Measurements from ENCODE around the gene NFYA. TPM values are rescaled to one million over a fixed set of nuclear protein-coding genes. Genes with fewer than 3 reads are reported as not detected.

Gene NFYA
- total RNA-seq, 1 experiment from 2014 or later = 28.7 TPM

DNA sequence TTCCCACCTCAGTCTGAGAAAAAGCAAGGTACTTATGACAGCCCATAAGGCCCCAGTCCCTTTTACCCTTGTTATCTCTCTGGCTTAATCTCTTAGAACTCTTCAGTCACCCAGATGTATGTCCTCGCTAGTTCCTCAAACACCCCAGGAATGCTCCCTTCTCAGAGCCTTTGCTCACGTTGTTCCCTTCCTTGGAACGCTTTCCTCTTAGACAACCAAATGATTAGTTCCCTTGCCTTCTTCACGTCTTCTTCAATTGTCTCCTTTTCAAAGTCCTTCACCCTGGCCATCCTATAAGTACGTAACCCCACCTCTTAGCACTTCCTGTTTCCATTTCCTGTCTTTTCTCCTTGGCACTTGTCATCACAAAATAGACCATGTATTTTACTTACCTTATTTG is 20.9 kb upstream of the NFYA start:
- POLR2A ChIA-PET = no interaction called here
- TF ChIP-seq TCF7L2 (IDR thresholded peaks at IDR 0.05; ENCODE audit: borderline replicate concordance, extremely low read depth, insufficient read depth, insufficient read length) = no peak
- TF ChIP-seq POLR2AphosphoS5 (IDR thresholded peaks at IDR 0.05; ENCODE audit: low read depth, low read length) = no peak
- TF ChIP-seq ZFX (IDR thresholded peaks at IDR 0.05) = no peak
- TF ChIP-seq SP1 (IDR thresholded peaks at IDR 0.05; ENCODE audit: low read depth) = no peak
- no peak for TF ChIP-seq EGR1 (IDR thresholded peaks at IDR 0.05; ENCODE audit: low read depth)
- no peak for TF ChIP-seq JUND (IDR thresholded peaks at IDR 0.05)
- no peak for TF ChIP-seq FOSL1 (IDR thresholded peaks at IDR 0.05; ENCODE audit: low read depth)
- TF ChIP-seq SIN3A (IDR thresholded peaks at IDR 0.05; ENCODE audit: low read depth) = no peak
- TF ChIP-seq, protein P1, sequence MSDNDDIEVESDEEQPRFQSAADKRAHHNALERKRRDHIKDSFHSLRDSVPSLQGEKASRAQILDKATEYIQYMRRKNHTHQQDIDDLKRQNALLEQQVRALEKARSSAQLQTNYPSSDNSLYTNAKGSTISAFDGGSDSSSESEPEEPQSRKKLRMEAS (IDR thresholded peaks at IDR 0.05) = no peak
- CTCF ChIA-PET = no interaction called here

DNA sequence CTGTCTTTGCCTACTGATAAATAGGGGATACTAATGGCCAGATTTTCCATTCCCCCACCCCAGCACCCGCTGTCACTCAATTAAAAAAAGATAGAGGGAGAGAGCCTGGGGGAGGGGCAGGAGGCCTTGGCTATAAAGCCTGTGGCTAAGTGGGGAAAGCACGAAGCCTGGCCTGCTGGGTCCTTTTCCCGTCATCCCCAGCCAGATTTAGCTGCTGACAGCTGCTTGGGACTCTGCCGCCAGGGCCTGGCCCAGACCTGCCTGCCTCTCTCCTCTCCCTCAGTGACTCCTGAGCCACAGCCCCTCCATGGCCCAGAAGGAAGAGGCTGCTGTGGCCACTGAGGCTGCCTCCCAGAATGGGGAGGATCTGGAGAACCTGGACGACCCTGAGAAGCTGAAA is 19.7 kb upstream of the NFYA start, which contains the start of gene APOBEC2:
Gene APOBEC2 (plus strand): TSS at position 162 of the 400 bp plus-strand sequence. CDS start 146 bp downstream, at position 308.
- Histone ChIP-seq H3K9me2 (ENCODE audit: insufficient read depth) (no peaks in the 10 kb centered on the region), H3K27me3 (ENCODE audit: insufficient read depth, low read length) (no peaks in the 10 kb centered on the region), H2AFZ (ENCODE audit: low read depth, low read length, poor library complexity, severe bottlenecking) (no peak within 1 kb of the TSS), H3K79me2 (ENCODE audit: insufficient read depth, low read length) (no peaks in the 10 kb centered on the region), H4K20me1 (ENCODE audit: insufficient read depth) (no peaks in the 10 kb centered on the region), H3K9ac (ENCODE audit: low read length) (no peak within 1 kb of the TSS), H3K4me3 (replicated peaks in 1 of 2; ENCODE audit: low read depth in 1 of 2, low read length in 2 of 2) (no peak within 1 kb of the TSS), H3K4me1 (ENCODE audit: control insufficient read depth in 1 of 2, insufficient read depth in 2 of 2, low read length in 2 of 2) (no peaks in the 10 kb centered on the region), H3K27ac (ENCODE audit: low read depth, low read length) (no peak within 1 kb of the TSS), H3K36me3 (ENCODE audit: control insufficient read depth in 1 of 2, insufficient read depth in 2 of 2, low read length in 2 of 2) (no peaks in the 10 kb centered on the region), H3K4me2 (ENCODE audit: low read length) (no peak within 1 kb of the TSS), H3K9me3 (ENCODE audit: control insufficient read depth in 1 of 2, insufficient read depth in 1 of 2, low read depth in 1 of 2, low read length in 2 of 2) (no peaks in the 10 kb centered on the region)
- no TSS peak for BruUV-seq (replicated peaks)
- CTCF ChIA-PET = no interaction called here
- TF ChIP-seq RAD21 (IDR thresholded peaks at IDR 0.05; ENCODE audit: low read depth) (no peak), CEBPB (IDR thresholded peaks at IDR 0.05; ENCODE audit: low read depth) (no peak), SIN3A (IDR thresholded peaks at IDR 0.05; ENCODE audit: low read depth) (no peak), POLR2AphosphoS5 (IDR thresholded peaks at IDR 0.05; ENCODE audit: low read depth, low read length) (no peak), ZFX (IDR thresholded peaks at IDR 0.05) (no peak), JUND (IDR thresholded peaks at IDR 0.05) (no peak), CBX3 (IDR thresholded peaks at IDR 0.05; ENCODE audit: low read depth) (no peak), SRF (IDR thresholded peaks at IDR 0.05; ENCODE audit: low read depth) (no peak), SP1 (IDR thresholded peaks at IDR 0.05; ENCODE audit: low read depth) (no peak), FOSL1 (IDR thresholded peaks at IDR 0.05; ENCODE audit: low read depth) (no peak), TCF7L2 (IDR thresholded peaks at IDR 0.05; ENCODE audit: borderline replicate concordance, extremely low read depth, insufficient read depth, insufficient read length) (no peak), ZNF274 (IDR thresholded peaks at IDR 0.05; ENCODE audit: low read depth, low read length) (no peak)
- TF ChIP-seq, protein P2, sequence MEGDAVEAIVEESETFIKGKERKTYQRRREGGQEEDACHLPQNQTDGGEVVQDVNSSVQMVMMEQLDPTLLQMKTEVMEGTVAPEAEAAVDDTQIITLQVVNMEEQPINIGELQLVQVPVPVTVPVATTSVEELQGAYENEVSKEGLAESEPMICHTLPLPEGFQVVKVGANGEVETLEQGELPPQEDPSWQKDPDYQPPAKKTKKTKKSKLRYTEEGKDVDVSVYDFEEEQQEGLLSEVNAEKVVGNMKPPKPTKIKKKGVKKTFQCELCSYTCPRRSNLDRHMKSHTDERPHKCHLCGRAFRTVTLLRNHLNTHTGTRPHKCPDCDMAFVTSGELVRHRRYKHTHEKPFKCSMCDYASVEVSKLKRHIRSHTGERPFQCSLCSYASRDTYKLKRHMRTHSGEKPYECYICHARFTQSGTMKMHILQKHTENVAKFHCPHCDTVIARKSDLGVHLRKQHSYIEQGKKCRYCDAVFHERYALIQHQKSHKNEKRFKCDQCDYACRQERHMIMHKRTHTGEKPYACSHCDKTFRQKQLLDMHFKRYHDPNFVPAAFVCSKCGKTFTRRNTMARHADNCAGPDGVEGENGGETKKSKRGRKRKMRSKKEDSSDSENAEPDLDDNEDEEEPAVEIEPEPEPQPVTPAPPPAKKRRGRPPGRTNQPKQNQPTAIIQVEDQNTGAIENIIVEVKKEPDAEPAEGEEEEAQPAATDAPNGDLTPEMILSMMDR (IDR thresholded peaks at IDR 0.05 in 2 of 3, conservative IDR thresholded peaks at IDR 0.05 in 1 of 3; ENCODE audit: borderline replicate concordance in 1 of 3, insufficient read depth in 1 of 3, low read depth in 2 of 3, low read length in 2 of 3) = no peak
- TF ChIP-seq, protein P3, sequence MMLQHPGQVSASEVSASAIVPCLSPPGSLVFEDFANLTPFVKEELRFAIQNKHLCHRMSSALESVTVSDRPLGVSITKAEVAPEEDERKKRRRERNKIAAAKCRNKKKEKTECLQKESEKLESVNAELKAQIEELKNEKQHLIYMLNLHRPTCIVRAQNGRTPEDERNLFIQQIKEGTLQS (IDR thresholded peaks at IDR 0.05) = no peak
- intact Hi-C loops (cut with micrococcal nuclease) = no loop called here
- POLR2A ChIA-PET = no interaction called here
- RAD21 ChIA-PET (ENCODE audit: low non-redundant PET in 1 of 2, low total read pairs in 2 of 2, uncharacterized antibody in 2 of 2, unreplicated experiment in 2 of 2) = no interaction called here
- ATAC-seq (no peak), DNase-seq (ENCODE audit: low read depth, low spot score) (no peak)

More for the DNA sequence above, 20.9 kb upstream of the NFYA start:
- no peak overlapping the region for H3K9ac ChIP-seq (ENCODE audit: low read length)
- no peaks in the 10 kb centered on the region for H3K4me1 ChIP-seq (ENCODE audit: control insufficient read depth in 1 of 2, insufficient read depth in 2 of 2, low read length in 2 of 2)
- H3K79me2 ChIP-seq (ENCODE audit: insufficient read depth, low read length) = no peaks in the 10 kb centered on the region
- RAD21 ChIA-PET (ENCODE audit: low non-redundant PET in 1 of 2, low total read pairs in 2 of 2, uncharacterized antibody in 2 of 2, unreplicated experiment in 2 of 2) = no interaction called here
- no peak overlapping the region for H2AFZ ChIP-seq (ENCODE audit: low read depth, low read length, poor library complexity, severe bottlenecking)
- DNase-seq (ENCODE audit: low read depth, low spot score) (no peak), ATAC-seq (no peak)
- no peaks in the 10 kb centered on the region for H3K9me2 ChIP-seq (ENCODE audit: insufficient read depth)
- H3K4me3 ChIP-seq (replicated peaks in 1 of 2; ENCODE audit: low read depth in 1 of 2, low read length in 2 of 2) = no peak overlapping the region
- no peak overlapping the region for H3K4me2 ChIP-seq (ENCODE audit: low read length)
- H4K20me1 ChIP-seq (ENCODE audit: insufficient read depth) = no peaks in the 10 kb centered on the region
- no TSS peak for BruUV-seq (replicated peaks)
- H3K36me3 ChIP-seq (ENCODE audit: control insufficient read depth in 1 of 2, insufficient read depth in 2 of 2, low read length in 2 of 2) = no peaks in the 10 kb centered on the region
- intact Hi-C loops (cut with micrococcal nuclease) = no loop called here
- H3K27me3 ChIP-seq (ENCODE audit: insufficient read depth, low read length) = no peaks in the 10 kb centered on the region
- no peaks in the 10 kb centered on the region for H3K9me3 ChIP-seq (ENCODE audit: control insufficient read depth in 1 of 2, insufficient read depth in 1 of 2, low read depth in 1 of 2, low read length in 2 of 2)
- H3K27ac ChIP-seq (ENCODE audit: low read depth, low read length) = no peak overlapping the region

Data from HCT116 (cell line).